Stimulated activated CD4-positive, alpha-beta T cell treated with anti-CD3 and anti-CD28 coated beads, Interleukin-15, amount 100 ng/mL, for 1 hour (primary cell): Measurements from ENCODE around the gene IRF2BPL.

ENCODE experiments used
- DNase-seq, 2 donors: peaks; one replicate each; pipeline ENCODE4 v3.0.0-alpha.2; 2020; ENCODE audit warnings: low read depth in 1 of 2, low spot score in 1 of 2

The IRF2BPL gene

GRCh38 chr14:77014004-77014604, 14.4 kb downstream of the IRF2BPL start:
- DNase-seq = no peak

- DNase-seq = no peak
Measured at GRCh38 chr14:77012193-77012765, 16.2 kb downstream of the IRF2BPL start.

GRCh38 chr14:77011245-77011644, 17.3 kb downstream of the IRF2BPL start:
- DNase-seq = no peak

- DNase-seq = no peak
Measured at GRCh38 chr14:77009014-77009413, 19.5 kb downstream of the IRF2BPL start.

GRCh38 chr14:77008541-77008940, 20.0 kb downstream of the IRF2BPL start:
- DNase-seq = no peak

GRCh38 chr14:77007975-77008421, 20.5 kb downstream of the IRF2BPL start:
- DNase-seq = no peak

- DNase-seq = no peak
Measured at GRCh38 chr14:77007183-77007974, 21.1 kb downstream of the IRF2BPL start.

GRCh38 chr14:77006132-77006531, 22.4 kb downstream of the IRF2BPL start:
- no peak for DNase-seq

GRCh38 chr14:77005559-77005958, 22.9 kb downstream of the IRF2BPL start:
- DNase-seq = no peak

GRCh38 chr14:77004711-77005460, 23.6 kb downstream of the IRF2BPL start:
- no peak for DNase-seq

GRCh38 chr14:77003960-77004710, 24.4 kb downstream of the IRF2BPL start:
- no peak for DNase-seq

- DNase-seq = no peak
Measured at GRCh38 chr14:77002889-77003288, 25.6 kb downstream of the IRF2BPL start.

- no peak for DNase-seq
Measured at GRCh38 chr14:77002335-77002734, 26.2 kb downstream of the IRF2BPL start.

- no peak for DNase-seq
Measured at GRCh38 chr14:77000340-77001270, 27.9 kb downstream of the IRF2BPL start.

GRCh38 chr14:76998910-76999309, 29.6 kb downstream of the IRF2BPL start:
- no peak for DNase-seq

GRCh38 chr14:76997257-76997970, 31.1 kb downstream of the IRF2BPL start:
- no peak for DNase-seq

GRCh38 chr14:76996563-76997146, 31.9 kb downstream of the IRF2BPL start:
- DNase-seq = no peak

GRCh38 chr14:76995279-76996035, 33.1 kb downstream of the IRF2BPL start:
- peak in 1 of 2 donors; percentile 12 for DNase-seq
